Esophagus squamous epithelium (tissue), 4 donors: ENCODE data around the gene ZSCAN26.

Experiments used
- CTCF ChIP-seq, 6 experiments: fragments of 450-650 bp in 4 of 6; fragments of 200-600 bp in 2 of 6; sonication (generic) in 2 of 6; IDR thresholded peaks; one replicate each; pipeline ENCODE4 v1.5.1; 2016 to 2019; ENCODE audit warnings: antibody characterized with exemption in 6 of 6, mild to moderate bottlenecking in 4 of 6, moderate library complexity in 4 of 6
- POLR2A ChIP-seq, 4 donors: fragments of 450-650 bp; IDR thresholded peaks; one replicate each; pipeline ENCODE4 v1.6.1; 2017; ENCODE audit warnings: antibody characterized with exemption in 4 of 4, mild to moderate bottlenecking in 4 of 4, moderate library complexity in 3 of 4

DNA sequence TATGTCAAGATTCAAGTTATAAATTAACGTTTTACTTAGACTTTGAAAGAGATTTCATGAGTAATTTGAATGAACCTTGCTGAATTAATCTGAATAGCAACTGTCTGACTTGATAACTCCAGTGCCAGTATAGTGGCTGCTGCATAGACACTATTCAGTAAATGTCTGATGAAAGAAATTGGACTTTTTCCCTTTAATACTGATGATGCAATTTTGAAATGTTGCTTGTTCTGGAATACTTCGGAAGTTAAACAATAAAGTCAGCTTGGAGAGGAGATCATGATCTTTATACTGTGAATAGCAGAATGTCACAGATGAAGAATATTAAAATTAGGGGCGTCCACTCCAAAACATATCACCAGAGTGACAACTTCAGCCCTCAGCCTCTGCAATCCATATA, 10.8 kb downstream of the ZSCAN26 start:
- TF ChIP-seq CTCF (IDR thresholded peaks at IDR 0.05), result no peak
- no peak for TF ChIP-seq POLR2A (IDR thresholded peaks at IDR 0.05)
